Pancreas (tissue), 10 donors: Measurements from ENCODE around the gene EIF1. TPM values are rescaled to one million over a fixed set of nuclear protein-coding genes. Genes with fewer than 3 reads are reported as not detected.

Experiments
- ATAC-seq, 4 donors: fragments of 200-7000 bp; cut with Tn5 transposase; one replicate each; pipeline versions ENCODE4 v1.8.0 to v1.9.1; 2020; ENCODE audit warnings: mild to moderate bottlenecking in 4 of 4, moderate library complexity in 4 of 4
- DNase-seq, 6 donors: peaks; one replicate each; pipeline ENCODE4 v3.0.0-alpha.2; 2020
- FAIRE-seq: peaks from 2 replicates; lab custom pipeline; 2012; peaks lifted over from hg19 to GRCh38; lab: Jason Lieb, UNC
- H3K27ac ChIP-seq, 4 donors: fragments of 200-600 bp; sonication (generic); 1 replicate in 3 of 4; 2 replicates in 1 of 4; pipeline versions ENCODE4 v1.5.0 to v1.8.0; 2020
- H3K27me3 ChIP-seq, 4 donors: fragments of 200-600 bp; one replicate each; pipeline ENCODE4 v1.8.0; 2021
- H3K36me3 ChIP-seq, 3 donors: fragments of 200-600 bp; sonication (generic) in 1 of 3; one replicate each; pipeline versions ENCODE4 v1.5.0 to v1.8.0; 2020 to 2021
- H3K4me1 ChIP-seq, 3 donors: fragments of 200-600 bp; one replicate each; pipeline ENCODE4 v1.8.0; 2021
- H3K4me3 ChIP-seq, 4 donors: fragments of 200-600 bp; sonication (generic) in 2 of 4; one replicate each; pipeline versions ENCODE4 v1.5.0 to v1.8.0; 2020 to 2021
- H3K9me3 ChIP-seq, 4 donors: fragments of 200-600 bp; one replicate each; pipeline ENCODE4 v1.8.0; 2021
- CTCF ChIP-seq, 4 donors: fragments of 200-600 bp; sonication (generic) in 3 of 4; IDR thresholded peaks; one replicate each; pipeline versions ENCODE4 v1.5.0 to v1.8.0; 2021; ENCODE audit warnings: antibody characterized with exemption in 4 of 4
- WGBS, 2 donors: extraction: QIAGEN DNeasy Blood & Tissue Kit; methylation state at CpG; one replicate each; pipeline ENCODE4 v1.1.7; 2013; 5-methylcytosine and 5-hydroxymethylcytosine counted together
- intact Hi-C, 3 donors: fragments of 100-400 bp; cut with DNase I; formaldehyde crosslinking; loops; one replicate each; pipeline versions ENCODE4 v1.11.1 to v1.14.2; 2022
- polyA plus RNA-seq, 2 donors: library from polyadenylated mRNA; stranded (reverse); fragments of 200-250 nt; gene quantifications; one replicate each; pipeline ENCODE4 v1.2.3, GENCODE V29; 2013
- total RNA-seq, 6 donors: library from RNA; stranded (reverse); fragmentation: NEBNext Ultra II Directional in 4 of 6; extraction: Animal tissue kit (Norgen Biotek cat#: 25700) in 4 of 6; gene quantifications; one replicate each; pipeline versions ENCODE4 v1.2.1 to v1.2.4, GENCODE V29; 2021 to 2023
- donor health status: healthy with polysubstance abuse.
- donor health status: DM: no; HTN: no; CAD: no; lungs with moderate emphysema.
- donor health status: DM: no; HTN: no; CAD: no.
- donor health status: control.
- donor health status: control.
- donor health status: Bipolar disorder and iron deficiency.
- donor health status: DM: yes; HTN: yes; CAD: no.
- donor health status: DM: no; HTN: no; CAD: no.
- donor health status: DM: no; HTN: no; CAD: no.
- donor health status: DM: yes; HTN: yes; CAD: no.

Gene EIF1
- total and polyA plus RNA-seq, 8 donors = 316 to 934 (median 554) TPM

- no peak for DNase-seq
- Histone ChIP-seq H3K36me3 (no peaks in the 10 kb centered on the region), H3K4me1 (no peaks in the 10 kb centered on the region), H3K27ac (no peak overlapping the region), H3K27me3 (no peaks in the 10 kb centered on the region), H3K9me3 (no peaks in the 10 kb centered on the region), H3K4me3 (no peak overlapping the region)
- TF ChIP-seq CTCF (IDR thresholded peaks at IDR 0.05) = no peak
- intact Hi-C loops = no loop called here
- ATAC-seq = no peak
- FAIRE-seq = no peak
- 81 to 87% methylated on average over 7 of the region's 7 CpGs for WGBS, 2 donors
These were observed 33.5 kb downstream of the EIF1 start for GRCh38 chr17:41722231-41722630.

- intact Hi-C loops = no loop called here
- FAIRE-seq = no peak
- WGBS, 2 donors = 69 to 74% methylated on average over 12 of the region's 12 CpGs
- DNase-seq = no peak
- no peak for TF ChIP-seq CTCF (IDR thresholded peaks at IDR 0.05)
- Histone ChIP-seq H3K9me3 (no peaks in the 10 kb centered on the region), H3K27ac (no peak overlapping the region), H3K36me3 (no peaks in the 10 kb centered on the region), H3K4me3 (no peak overlapping the region), H3K4me1 (no peaks in the 10 kb centered on the region), H3K27me3 (no peaks in the 10 kb centered on the region)
- no peak for ATAC-seq
These were observed 35.3 kb downstream of the EIF1 start for GRCh38 chr17:41723801-41724475.

GRCh38 chr17:41724476-41725050 lies 35.9 kb downstream of the EIF1 start:
- TF ChIP-seq CTCF (IDR thresholded peaks at IDR 0.05) = no peak
- ATAC-seq (peak in 1 of 4 donors; percentile 53), DNase-seq (peak in 1 of 6 donors; percentile 30), FAIRE-seq (no peak)
- intact Hi-C loops = no loop called here
- Histone ChIP-seq H3K4me3 (no peak overlapping the region), H3K4me1 (no peaks in the 10 kb centered on the region), H3K27ac (no peak overlapping the region), H3K36me3 (no peaks in the 10 kb centered on the region), H3K9me3 (no peaks in the 10 kb centered on the region), H3K27me3 (no peaks in the 10 kb centered on the region)
- 52 to 57% methylated on average over 14 to 17 of the region's 17 CpGs for WGBS, 2 donors

GRCh38 chr17:41725134-41725533 lies 36.4 kb downstream of the EIF1 start:
- no peak for DNase-seq
- FAIRE-seq = no peak
- Histone ChIP-seq H3K9me3 (no peaks in the 10 kb centered on the region), H3K4me1 (no peaks in the 10 kb centered on the region), H3K36me3 (no peaks in the 10 kb centered on the region), H3K4me3 (no peak overlapping the region), H3K27me3 (no peaks in the 10 kb centered on the region), H3K27ac (no peak overlapping the region)
- ATAC-seq = no peak
- 85 to 87% methylated on average over 5 of the region's 5 CpGs for WGBS, 2 donors
- intact Hi-C loops = no loop called here
- TF ChIP-seq CTCF (IDR thresholded peaks at IDR 0.05) = no peak

- intact Hi-C loops = no loop called here
- no peaks in the 10 kb centered on the region for H3K9me3 ChIP-seq
- H3K27ac ChIP-seq = no peak overlapping the region
- no peak for TF ChIP-seq CTCF (IDR thresholded peaks at IDR 0.05)
- FAIRE-seq = no peak
- ATAC-seq = no peak
- H3K27me3 ChIP-seq = no peaks in the 10 kb centered on the region
- DNase-seq = no peak
- no peaks in the 10 kb centered on the region for H3K4me1 ChIP-seq
- H3K36me3 ChIP-seq = no peaks in the 10 kb centered on the region
- WGBS, 2 donors = 67 to 71% methylated on average over 12 of the region's 12 CpGs
- no peak overlapping the region for H3K4me3 ChIP-seq
These were observed 39.4 kb downstream of the EIF1 start for GRCh38 chr17:41728056-41728455.
